ENCODE results near the gene MYBPC2. TPM values are rescaled to one million over a fixed set of nuclear protein-coding genes. Genes with fewer than 3 reads are reported as not detected.

MYBPC2 gene
- total and polyA plus RNA-seq, 9 of the 15 experiments (the other 6 are each of a cell fraction or from before 2014, with no cell fraction given): 0.01 to 0.14 (median 0.04) TPM; not detected in 6

DNA sequence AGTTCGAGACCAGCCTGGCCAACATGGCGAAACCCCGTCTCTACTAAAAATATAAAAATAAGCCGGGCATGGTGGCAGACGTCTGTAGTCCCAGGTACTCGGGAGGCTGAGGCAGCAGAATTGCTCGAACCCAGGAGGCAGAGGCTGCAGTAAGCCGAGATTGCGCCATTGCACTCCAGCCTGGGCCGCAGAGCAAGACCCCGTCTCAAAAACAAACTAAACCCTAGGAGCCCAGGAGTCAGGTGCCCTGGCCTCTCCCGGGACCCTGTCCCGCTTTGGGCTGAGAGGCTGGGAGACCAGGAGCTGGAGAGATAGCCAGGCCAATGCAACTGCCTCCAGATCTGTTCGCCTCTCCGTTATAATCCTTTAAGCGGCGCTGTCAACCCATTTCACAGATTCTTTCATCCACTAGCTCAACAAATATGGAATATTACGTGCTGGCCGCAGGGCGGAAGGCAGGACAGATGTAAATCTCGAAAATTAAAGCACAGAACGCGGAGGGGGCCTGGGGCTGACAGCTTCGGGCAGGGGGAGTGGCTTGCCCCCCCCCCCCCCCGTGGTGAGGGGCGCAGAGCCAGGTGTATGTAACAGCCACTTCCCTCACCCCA, 5.3 kb upstream of the MYBPC2 start:
- ChIA-PET CTCF (ENCODE audit: low intra/inter-chr PET ratio) (no interaction called here), POLR2A (interaction anchor here (0.6 to 1.0 kb wide), 2 partner anchors 16 to 23 kb away, joined by 5 to 6 read pairs; no protein-coding TSS in a partner anchor)
- BruUV-seq (replicated peaks): no TSS peak
- peaks cover 7 to 25% of the 10 kb centered on the region in 2 experiments; a peak in 4 of 5 replicates for H3K4me1 ChIP-seq (replicated peaks in 1 of 2; ENCODE audit: control insufficient read depth in 2 of 2, insufficient read depth in 2 of 2, low read length in 2 of 2)
- H2AFZ ChIP-seq (ENCODE audit: low read depth, low read length): no peak overlapping the region
- TF ChIP-seq, protein P1, sequence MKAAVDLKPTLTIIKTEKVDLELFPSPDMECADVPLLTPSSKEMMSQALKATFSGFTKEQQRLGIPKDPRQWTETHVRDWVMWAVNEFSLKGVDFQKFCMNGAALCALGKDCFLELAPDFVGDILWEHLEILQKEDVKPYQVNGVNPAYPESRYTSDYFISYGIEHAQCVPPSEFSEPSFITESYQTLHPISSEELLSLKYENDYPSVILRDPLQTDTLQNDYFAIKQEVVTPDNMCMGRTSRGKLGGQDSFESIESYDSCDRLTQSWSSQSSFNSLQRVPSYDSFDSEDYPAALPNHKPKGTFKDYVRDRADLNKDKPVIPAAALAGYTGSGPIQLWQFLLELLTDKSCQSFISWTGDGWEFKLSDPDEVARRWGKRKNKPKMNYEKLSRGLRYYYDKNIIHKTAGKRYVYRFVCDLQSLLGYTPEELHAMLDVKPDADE (conservative IDR thresholded peaks at IDR 0.05; ENCODE audit: control insufficient read depth, low read depth, low read length): no peak
- TF ChIP-seq ZNF121 (CRISPR knock-in tag; conservative IDR thresholded peaks at IDR 0.05): peak; percentile 72
- H3K27me3 ChIP-seq (ENCODE audit: control insufficient read depth in 2 of 2, insufficient read depth in 2 of 2, low read length in 2 of 2): no peaks in the 10 kb centered on the region
- H4K20me1 ChIP-seq (replicated peaks; ENCODE audit: control insufficient read depth, insufficient read depth, low read length): no peaks in the 10 kb centered on the region
- no peak for ATAC-seq
- H3K9ac ChIP-seq (ENCODE audit: insufficient read depth in 1 of 2, low read depth in 2 of 2, low read length in 2 of 2): no peak overlapping the region
- no peak overlapping the region for H3K4me3 ChIP-seq
- H3K9me3 ChIP-seq (replicated peaks; ENCODE audit: control insufficient read depth, insufficient read depth, low read depth, low read length): no peaks in the 10 kb centered on the region
- no peaks in the 10 kb centered on the region for H3K9me1 ChIP-seq (ENCODE audit: control insufficient read depth, insufficient read depth, low read length)
- DNase-seq (ENCODE audit: extremely low read depth in 1 of 4, low spot score in 3 of 4): no peak
- H3K36me3 ChIP-seq (ENCODE audit: control insufficient read depth, insufficient read depth, low read length): no peaks in the 10 kb centered on the region
- in situ Hi-C loops (cut with MboI): no loop called here
- intact Hi-C loops (cut with micrococcal nuclease): no loop called here
- H3K4me2 ChIP-seq (ENCODE audit: insufficient read depth, low read length): no peak overlapping the region
- 82% methylated on average over 16 of the region's 26 CpGs for WGBS (ENCODE audit: insufficient coverage, low coverage, missing lambda C conversion rate)
- no peaks in the 10 kb centered on the region for H3K79me2 ChIP-seq (ENCODE audit: control insufficient read depth, insufficient read depth, low read length)
- H3K27ac ChIP-seq (ENCODE audit: extremely low read depth, low read depth, low read length): no peak overlapping the region
- no peak for FAIRE-seq

DNA sequence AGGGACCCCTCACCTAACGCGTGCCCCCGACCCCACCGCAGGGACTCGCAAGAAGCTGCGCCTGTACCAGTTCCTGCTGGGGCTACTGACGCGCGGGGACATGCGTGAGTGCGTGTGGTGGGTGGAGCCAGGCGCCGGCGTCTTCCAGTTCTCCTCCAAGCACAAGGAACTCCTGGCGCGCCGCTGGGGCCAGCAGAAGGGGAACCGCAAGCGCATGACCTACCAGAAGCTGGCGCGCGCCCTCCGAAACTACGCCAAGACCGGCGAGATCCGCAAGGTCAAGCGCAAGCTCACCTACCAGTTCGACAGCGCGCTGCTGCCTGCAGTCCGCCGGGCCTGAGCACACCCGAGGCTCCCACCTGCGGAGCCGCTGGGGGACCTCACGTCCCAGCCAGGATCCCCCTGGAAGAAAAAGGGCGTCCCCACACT, 4.7 kb upstream of the MYBPC2 start:
- Histone ChIP-seq H2AFZ (ENCODE audit: low read depth, low read length) (no peak overlapping the region), H3K9ac (ENCODE audit: insufficient read depth in 1 of 2, low read depth in 2 of 2, low read length in 2 of 2) (no peak overlapping the region), H3K4me2 (ENCODE audit: insufficient read depth, low read length) (no peak overlapping the region), H3K9me3 (replicated peaks; ENCODE audit: control insufficient read depth, insufficient read depth, low read depth, low read length) (no peaks in the 10 kb centered on the region), H3K9me1 (ENCODE audit: control insufficient read depth, insufficient read depth, low read length) (no peaks in the 10 kb centered on the region), H3K4me3 (no peak overlapping the region), H3K27ac (ENCODE audit: extremely low read depth, low read depth, low read length) (no peak overlapping the region), H3K79me2 (ENCODE audit: control insufficient read depth, insufficient read depth, low read length) (no peaks in the 10 kb centered on the region), H4K20me1 (replicated peaks; ENCODE audit: control insufficient read depth, insufficient read depth, low read length) (no peaks in the 10 kb centered on the region), H3K4me1 (replicated peaks in 1 of 2; ENCODE audit: control insufficient read depth in 2 of 2, insufficient read depth in 2 of 2, low read length in 2 of 2) (peaks cover 10 to 31% of the 10 kb centered on the region in 2 experiments; a peak in 4 of 5 replicates), H3K27me3 (ENCODE audit: control insufficient read depth in 2 of 2, insufficient read depth in 2 of 2, low read length in 2 of 2) (no peaks in the 10 kb centered on the region), H3K36me3 (ENCODE audit: control insufficient read depth, insufficient read depth, low read length) (no peaks in the 10 kb centered on the region)
- ATAC-seq (no peak), FAIRE-seq (no peak), DNase-seq (ENCODE audit: extremely low read depth in 1 of 4, low spot score in 3 of 4) (no peak)
- ChIA-PET POLR2A (interaction anchor here (0.6 to 1.0 kb wide), 2 partner anchors 15 to 23 kb away, joined by 5 to 6 read pairs; no protein-coding TSS in a partner anchor), CTCF (ENCODE audit: low intra/inter-chr PET ratio) (no interaction called here)
- in situ Hi-C loops (cut with MboI) (no loop called here), intact Hi-C loops (cut with micrococcal nuclease) (no loop called here)
- WGBS (ENCODE audit: insufficient coverage, low coverage, missing lambda C conversion rate): 89% methylated on average over 16 of the region's 38 CpGs
- BruUV-seq (replicated peaks): no TSS peak
- TF ChIP-seq FOXA3 (CRISPR knock-in tag; conservative IDR thresholded peaks at IDR 0.05 in 1 of 2, IDR thresholded peaks at IDR 0.05 in 1 of 2): no peak
- TF ChIP-seq, protein P2, sequence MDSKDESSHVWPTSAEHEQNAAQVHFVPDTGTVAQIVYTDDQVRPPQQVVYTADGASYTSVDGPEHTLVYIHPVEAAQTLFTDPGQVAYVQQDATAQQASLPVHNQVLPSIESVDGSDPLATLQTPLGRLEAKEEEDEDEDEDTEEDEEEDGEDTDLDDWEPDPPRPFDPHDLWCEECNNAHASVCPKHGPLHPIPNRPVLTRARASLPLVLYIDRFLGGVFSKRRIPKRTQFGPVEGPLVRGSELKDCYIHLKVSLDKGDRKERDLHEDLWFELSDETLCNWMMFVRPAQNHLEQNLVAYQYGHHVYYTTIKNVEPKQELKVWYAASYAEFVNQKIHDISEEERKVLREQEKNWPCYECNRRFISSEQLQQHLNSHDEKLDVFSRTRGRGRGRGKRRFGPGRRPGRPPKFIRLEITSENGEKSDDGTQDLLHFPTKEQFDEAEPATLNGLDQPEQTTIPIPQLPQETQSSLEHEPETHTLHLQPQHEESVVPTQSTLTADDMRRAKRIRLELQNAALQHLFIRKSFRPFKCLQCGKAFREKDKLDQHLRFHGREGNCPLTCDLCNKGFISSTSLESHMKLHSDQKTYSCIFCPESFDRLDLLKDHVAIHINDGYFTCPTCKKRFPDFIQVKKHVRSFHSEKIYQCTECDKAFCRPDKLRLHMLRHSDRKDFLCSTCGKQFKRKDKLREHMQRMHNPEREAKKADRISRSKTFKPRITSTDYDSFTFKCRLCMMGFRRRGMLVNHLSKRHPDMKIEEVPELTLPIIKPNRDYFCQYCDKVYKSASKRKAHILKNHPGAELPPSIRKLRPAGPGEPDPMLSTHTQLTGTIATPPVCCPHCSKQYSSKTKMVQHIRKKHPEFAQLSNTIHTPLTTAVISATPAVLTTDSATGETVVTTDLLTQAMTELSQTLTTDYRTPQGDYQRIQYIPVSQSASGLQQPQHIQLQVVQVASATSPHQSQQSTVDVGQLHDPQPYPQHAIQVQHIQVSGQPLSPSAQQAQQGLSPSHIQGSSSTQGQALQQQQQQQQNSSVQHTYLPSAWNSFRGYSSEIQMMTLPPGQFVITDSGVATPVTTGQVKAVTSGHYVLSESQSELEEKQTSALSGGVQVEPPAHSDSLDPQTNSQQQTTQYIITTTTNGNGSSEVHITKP (IDR thresholded peaks at IDR 0.05; ENCODE audit: partially characterized antibody): no peak
- TF ChIP-seq, protein P3, sequence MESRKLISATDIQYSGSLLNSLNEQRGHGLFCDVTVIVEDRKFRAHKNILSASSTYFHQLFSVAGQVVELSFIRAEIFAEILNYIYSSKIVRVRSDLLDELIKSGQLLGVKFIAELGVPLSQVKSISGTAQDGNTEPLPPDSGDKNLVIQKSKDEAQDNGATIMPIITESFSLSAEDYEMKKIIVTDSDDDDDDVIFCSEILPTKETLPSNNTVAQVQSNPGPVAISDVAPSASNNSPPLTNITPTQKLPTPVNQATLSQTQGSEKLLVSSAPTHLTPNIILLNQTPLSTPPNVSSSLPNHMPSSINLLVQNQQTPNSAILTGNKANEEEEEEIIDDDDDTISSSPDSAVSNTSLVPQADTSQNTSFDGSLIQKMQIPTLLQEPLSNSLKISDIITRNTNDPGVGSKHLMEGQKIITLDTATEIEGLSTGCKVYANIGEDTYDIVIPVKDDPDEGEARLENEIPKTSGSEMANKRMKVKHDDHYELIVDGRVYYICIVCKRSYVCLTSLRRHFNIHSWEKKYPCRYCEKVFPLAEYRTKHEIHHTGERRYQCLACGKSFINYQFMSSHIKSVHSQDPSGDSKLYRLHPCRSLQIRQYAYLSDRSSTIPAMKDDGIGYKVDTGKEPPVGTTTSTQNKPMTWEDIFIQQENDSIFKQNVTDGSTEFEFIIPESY (CRISPR knock-in tag; IDR thresholded peaks at IDR 0.05): peak; percentile 95

Measured in K562 (cell line).